ENCODE measurements around the gene SLIT3.
A peak's percentile ranks its signal among the peaks of the same experiment; 100 is the strongest.
"Not testable (repeated sequence)": the region's sequence is repeated elsewhere in the genome, so short reads cannot be mapped to it uniquely, and the experiment has no call there.

SLIT3 gene

GRCh38 chr5:168770036-168770498 is 530.9 kb downstream of the SLIT3 start:
- in situ Hi-C loops (cut with MboI; ENCODE audit: low pct_unique_long_range_greater_than_20kb, low sequenced_read_pairs): no loop called here
- DNase-seq: no peak

DNA sequence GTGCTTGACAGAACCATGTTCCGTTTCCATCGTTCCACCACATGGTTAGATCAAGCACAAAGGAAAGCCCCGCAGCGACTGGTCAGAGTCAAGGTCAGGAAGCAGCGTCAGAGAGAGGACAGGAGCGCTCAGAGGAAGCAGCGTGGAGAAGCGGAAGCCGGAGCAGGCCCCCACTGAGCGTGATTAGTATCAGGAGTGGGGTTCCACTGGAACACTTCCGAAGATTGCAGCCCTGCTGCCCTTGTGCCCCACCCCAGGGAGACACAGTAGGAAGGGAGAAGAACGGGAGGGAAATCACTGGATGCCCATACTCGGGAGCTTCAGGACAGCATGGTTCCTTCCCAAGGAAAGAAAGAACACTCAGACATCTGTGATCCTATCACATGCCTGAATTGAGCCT is 532.8 kb downstream of the SLIT3 start:
- in situ Hi-C loops (cut with MboI; ENCODE audit: low pct_unique_long_range_greater_than_20kb, low sequenced_read_pairs): no loop called here
- no peak for DNase-seq

DNA sequence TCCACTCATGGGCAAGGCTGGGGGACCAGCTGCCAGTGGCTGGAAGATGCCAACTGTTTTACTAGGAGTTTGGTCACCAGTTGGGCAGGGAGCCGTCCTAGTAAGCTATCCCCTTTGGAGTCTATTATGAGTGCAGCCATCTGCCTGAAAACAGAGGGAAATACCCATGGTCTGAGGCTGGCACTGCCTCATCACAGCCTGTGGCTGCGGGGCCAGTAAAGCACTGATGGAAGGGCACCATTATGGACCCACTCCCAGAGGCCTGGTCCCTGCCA is 534.6 kb downstream of the SLIT3 start:
- in situ Hi-C loops (cut with MboI; ENCODE audit: low pct_unique_long_range_greater_than_20kb, low sequenced_read_pairs): no loop called here

DNA sequence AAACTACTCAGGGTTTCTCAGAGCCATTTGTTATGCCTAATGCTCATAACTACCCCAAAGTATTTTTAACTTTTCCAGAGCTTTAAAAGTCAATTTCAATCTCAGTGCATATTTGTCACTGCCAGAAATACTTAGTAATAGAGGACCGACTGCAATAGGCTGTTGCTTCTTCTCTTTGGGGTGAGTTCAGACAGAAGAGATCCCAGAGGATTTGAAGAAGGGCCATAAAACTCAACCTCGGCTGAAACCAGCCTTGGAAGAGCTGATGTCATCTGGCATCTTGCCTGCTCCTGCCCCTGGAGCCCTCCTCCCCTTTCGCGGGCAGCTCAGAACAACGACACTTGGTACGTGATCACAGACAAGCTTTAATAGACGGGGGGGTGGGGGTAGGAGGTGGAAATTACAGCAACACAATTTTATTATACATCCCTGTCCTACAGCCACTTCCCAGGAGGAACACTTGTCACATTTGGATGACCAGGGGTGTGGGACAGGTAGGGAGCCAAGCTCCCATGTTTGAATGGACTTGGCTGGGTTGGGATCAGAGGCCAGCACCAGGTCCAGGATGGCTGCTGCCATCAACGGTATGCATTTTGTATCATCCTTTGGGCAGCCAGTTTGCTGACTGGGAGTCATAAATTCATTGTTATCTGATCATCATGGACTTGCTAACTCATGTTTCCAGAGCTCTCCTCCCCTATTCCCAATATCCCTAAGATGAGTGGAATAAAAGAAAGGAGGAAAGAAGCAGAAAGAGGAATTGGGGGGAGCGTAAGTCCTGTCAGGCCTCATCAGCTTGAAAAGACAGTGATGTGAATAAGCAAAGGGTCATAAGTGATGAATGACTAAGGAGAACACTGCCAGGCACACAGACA is 535.2 kb downstream of the SLIT3 start:
- in situ Hi-C loops (cut with MboI; ENCODE audit: low pct_unique_long_range_greater_than_20kb, low sequenced_read_pairs): no loop called here
- DNase-seq: no peak

More for the DNA sequence above, 534.6 kb downstream of the SLIT3 start:
- DNase-seq: no peak

DNA sequence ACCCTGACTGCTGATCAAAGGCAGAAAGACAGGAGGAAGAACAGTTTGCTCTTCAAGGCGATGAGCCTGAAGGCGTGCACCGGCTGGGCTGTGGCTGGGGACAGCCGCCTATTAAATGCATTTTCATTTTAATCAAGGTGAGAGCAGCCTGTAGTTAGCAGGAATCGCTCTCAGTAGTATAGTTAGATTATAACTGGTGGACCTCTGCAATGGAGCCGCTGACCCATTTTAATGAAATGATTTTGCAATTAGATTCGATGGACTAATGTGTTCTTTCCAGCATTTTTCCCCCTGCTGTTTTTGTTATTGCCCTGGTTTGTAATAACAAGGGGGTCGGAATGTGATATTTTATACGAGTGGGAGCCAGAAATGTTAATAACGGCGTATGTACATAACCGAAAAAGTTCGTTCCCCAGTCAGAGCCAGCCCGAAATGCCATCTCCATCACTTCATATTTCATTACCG is 535.8 kb downstream of the SLIT3 start:
- in situ Hi-C loops (cut with MboI; ENCODE audit: low pct_unique_long_range_greater_than_20kb, low sequenced_read_pairs): no loop called here

DNA sequence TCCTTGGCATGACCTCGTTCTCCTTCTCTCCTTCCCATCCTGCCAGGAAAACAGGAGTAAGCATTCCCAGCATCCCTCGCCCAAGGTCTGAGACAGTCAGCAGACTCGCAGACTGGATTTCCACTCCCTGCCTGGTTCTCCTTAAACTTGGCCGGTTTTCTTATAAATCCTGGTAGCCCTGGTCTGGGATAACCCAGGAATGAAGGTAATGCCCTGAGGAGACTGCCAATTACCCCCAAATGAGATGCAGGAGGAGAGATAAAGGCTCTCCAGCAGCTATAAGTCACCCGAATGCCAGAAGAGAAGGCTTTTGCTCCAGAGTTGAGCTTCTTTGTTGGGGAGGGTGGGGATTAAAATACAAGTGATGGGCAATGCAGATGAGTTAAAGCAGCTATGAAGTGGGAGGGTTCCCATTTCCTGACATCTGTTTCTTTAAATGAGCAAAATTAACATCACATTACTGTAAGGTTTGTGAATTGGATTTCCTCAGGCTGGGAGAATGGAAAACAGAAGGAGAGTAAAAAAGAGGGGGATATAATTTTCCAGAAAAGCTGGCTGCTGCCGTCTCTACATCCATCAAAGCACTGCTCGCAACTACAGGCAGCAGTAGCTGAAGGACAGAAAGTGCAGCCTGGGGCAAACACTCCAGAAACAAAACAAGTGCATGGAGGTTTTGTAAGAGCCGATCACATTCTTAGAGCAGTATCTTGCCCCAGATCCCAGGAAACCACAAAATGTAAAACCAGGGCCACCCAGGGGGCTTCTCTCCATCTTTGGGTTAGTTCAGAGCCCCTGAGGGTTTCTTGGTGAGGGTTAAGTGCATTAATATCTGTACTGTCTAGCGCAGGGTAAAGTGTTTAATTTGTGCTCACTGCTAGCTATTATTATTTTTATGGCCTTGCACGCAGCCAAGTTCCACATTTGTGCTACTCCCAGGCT is 544.2 kb downstream of the SLIT3 start:
- no peak for DNase-seq
- in situ Hi-C loops (cut with MboI; ENCODE audit: low pct_unique_long_range_greater_than_20kb, low sequenced_read_pairs): no loop called here

More for the DNA sequence above, 535.8 kb downstream of the SLIT3 start:
- DNase-seq: no peak

- DNase-seq: no peak
- in situ Hi-C loops (cut with MboI; ENCODE audit: low pct_unique_long_range_greater_than_20kb, low sequenced_read_pairs): no loop called here
These were observed 545.3 kb downstream of the SLIT3 start for GRCh38 chr5:168755548-168756093.

DNA sequence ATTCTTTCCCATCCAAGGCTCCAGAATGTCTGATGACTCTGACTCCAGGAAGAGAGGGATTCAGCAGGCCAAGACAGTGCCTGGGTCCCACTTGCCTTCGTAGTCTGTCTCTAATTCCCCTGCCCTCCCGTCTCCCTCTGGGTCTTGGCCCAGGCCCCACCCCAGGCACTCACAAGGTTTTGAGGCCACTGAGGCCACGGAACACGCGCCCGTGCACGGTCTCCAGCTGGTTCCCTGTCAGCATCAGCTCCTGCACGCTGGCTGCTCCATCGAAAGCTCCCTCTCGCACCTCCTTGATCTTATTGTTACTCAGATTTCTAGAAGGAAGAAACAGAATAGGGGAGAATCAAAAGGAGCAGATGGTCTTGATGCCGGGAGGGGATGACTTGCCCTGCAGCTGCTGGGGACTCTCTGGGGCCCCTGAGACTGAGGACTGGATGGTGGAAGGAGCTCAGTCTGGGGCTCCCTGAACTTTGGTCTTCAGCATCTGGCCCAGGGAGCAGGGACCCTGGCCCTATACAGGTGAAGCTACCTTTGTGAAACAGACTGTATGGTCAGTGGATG is 547.2 kb downstream of the SLIT3 start:
- DNase-seq: no peak
- in situ Hi-C loops (cut with MboI; ENCODE audit: low pct_unique_long_range_greater_than_20kb, low sequenced_read_pairs): no loop called here

- in situ Hi-C loops (cut with MboI; ENCODE audit: low pct_unique_long_range_greater_than_20kb, low sequenced_read_pairs): no loop called here
- no peak for DNase-seq
These were observed 548.3 kb downstream of the SLIT3 start for GRCh38 chr5:168752416-168753190.

GRCh38 chr5:168752012-168752411 is 548.9 kb downstream of the SLIT3 start:
- DNase-seq: no peak
- in situ Hi-C loops (cut with MboI; ENCODE audit: low pct_unique_long_range_greater_than_20kb, low sequenced_read_pairs): no loop called here

- in situ Hi-C loops (cut with MboI; ENCODE audit: low pct_unique_long_range_greater_than_20kb, low sequenced_read_pairs): no loop called here
- DNase-seq: no peak
These were observed 550.0 kb downstream of the SLIT3 start for GRCh38 chr5:168750926-168751325.

- in situ Hi-C loops (cut with MboI; ENCODE audit: low pct_unique_long_range_greater_than_20kb, low sequenced_read_pairs): no loop called here
These were observed 551.4 kb downstream of the SLIT3 start for GRCh38 chr5:168749391-168750100.

DNA sequence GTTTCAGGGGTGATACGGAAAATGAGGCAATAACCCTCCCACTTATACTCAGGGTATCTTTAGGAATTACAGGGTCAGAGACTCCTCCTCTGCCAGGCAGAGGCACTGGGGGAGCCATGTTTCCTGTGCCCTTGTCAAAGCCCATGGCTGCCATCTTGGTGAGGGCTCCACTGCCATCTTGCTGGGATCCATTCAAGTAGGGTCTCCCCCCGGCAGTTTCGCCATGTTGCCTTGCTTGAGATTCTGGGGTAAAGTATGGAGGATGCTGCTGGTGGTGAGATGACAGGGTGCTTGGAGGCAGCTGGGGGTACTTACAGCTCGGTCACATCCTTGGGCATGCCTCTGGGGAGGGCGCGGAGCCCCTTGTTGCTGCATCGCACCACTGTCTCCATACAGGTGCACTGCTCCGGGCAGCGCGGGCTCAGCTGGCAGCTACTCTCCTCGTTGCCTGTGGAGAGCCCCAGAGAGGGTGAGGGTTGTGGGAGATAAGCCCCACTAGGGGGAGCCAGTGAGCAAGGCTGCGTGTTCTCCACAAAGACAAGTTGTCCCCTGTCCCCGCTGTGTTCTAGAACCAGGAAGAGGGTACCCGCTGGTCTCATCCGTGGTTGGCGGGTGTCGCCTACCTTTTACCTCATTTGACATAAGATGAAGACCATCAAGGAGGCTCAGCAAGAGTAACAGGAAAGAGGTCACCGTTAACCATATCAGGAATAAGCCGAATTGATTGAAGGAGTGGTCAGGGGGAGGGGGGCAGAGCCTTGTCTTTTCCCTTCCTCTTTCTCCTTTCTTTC is 552.8 kb downstream of the SLIT3 start:
- DNase-seq: peak; percentile 42
- in situ Hi-C loops (cut with MboI; ENCODE audit: low pct_unique_long_range_greater_than_20kb, low sequenced_read_pairs): no loop called here

More at GRCh38 chr5:168749391-168750100, 551.4 kb downstream of the SLIT3 start:
- DNase-seq: no peak

GRCh38 chr5:168746893-168747640 is 553.9 kb downstream of the SLIT3 start:
- no peak for DNase-seq
- in situ Hi-C loops (cut with MboI; ENCODE audit: low pct_unique_long_range_greater_than_20kb, low sequenced_read_pairs): no loop called here

- DNase-seq; in situ Hi-C loops (cut with MboI; ENCODE audit: low pct_unique_long_range_greater_than_20kb, low sequenced_read_pairs): not testable (repeated sequence)
These were observed 554.6 kb downstream of the SLIT3 start for GRCh38 chr5:168746126-168746892.

DNA sequence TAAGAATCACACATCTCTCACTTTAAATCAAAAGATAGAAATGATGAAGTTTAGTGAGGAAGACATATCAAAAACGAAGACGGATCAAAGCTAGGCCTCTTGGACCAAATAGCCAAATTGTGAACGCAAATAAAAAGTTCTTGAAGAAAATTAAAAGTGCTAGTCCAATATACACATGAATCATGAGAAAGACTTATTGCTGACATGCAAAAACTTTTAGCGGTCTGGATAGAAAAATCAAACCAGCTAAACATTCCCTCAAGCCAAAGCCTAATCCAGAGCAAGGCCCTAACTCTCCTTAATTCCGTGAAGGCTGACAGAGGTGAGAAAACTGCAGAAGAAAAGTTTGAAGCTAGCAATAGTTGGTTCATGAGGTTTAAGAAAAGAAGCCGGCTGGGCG is 557.3 kb downstream of the SLIT3 start:
- DNase-seq: no peak
- in situ Hi-C loops (cut with MboI; ENCODE audit: low pct_unique_long_range_greater_than_20kb, low sequenced_read_pairs): no loop called here
